ENCODE results near the gene TRPM3. TPM values are rescaled to one million over a fixed set of nuclear protein-coding genes. Genes with fewer than 3 reads are reported as not detected.
A peak's percentile ranks its signal among the peaks of the same experiment; 100 is the strongest.

The TRPM3 gene
- polyA plus RNA-seq, 2 of the 4 experiments (the other 2 are of a cell fraction): not detected

GRCh38 chr9:70677055-70677735 is 444.2 kb downstream of the TRPM3 start:
- Histone ChIP-seq H3K27ac (no peak overlapping the region), H3K4me1 (no peaks in the 10 kb centered on the region), H3K4me2 (no peak overlapping the region), H3K9me3 (no peaks in the 10 kb centered on the region), H3K4me3 (no peak overlapping the region)
- FAIRE-seq: no peak
- 12% methylated on average over 5 of the region's 5 CpGs for WGBS (ENCODE audit: missing lambda C conversion rate)
- TF ChIP-seq ZFP36 (IDR thresholded peaks at IDR 0.05; ENCODE audit: borderline replicate concordance, partially characterized antibody) (no peak), GATA3 (IDR thresholded peaks at IDR 0.05; ENCODE audit: borderline replicate concordance) (no peak), RNF2 (IDR thresholded peaks at IDR 0.05; ENCODE audit: borderline replicate concordance, low read depth) (no peak), RCOR1 (IDR thresholded peaks at IDR 0.05; ENCODE audit: low read depth, low read length) (no peak), BHLHE40 (IDR thresholded peaks at IDR 0.05; ENCODE audit: low read depth, low read length) (no peak), NR3C1 (IDR thresholded peaks at IDR 0.05) (no peak), HDAC2 (IDR thresholded peaks at IDR 0.05) (no peak), FOSL2 (IDR thresholded peaks at IDR 0.05) (no peak), FOSL2 (CRISPR knock-in tag; IDR thresholded peaks at IDR 0.05) (no peak), REST (IDR thresholded peaks at IDR 0.05) (no peak), HOXB5 (CRISPR knock-in tag; IDR thresholded peaks at IDR 0.05) (no peak), CBX2 (IDR thresholded peaks at IDR 0.05; ENCODE audit: borderline replicate concordance, low read depth) (no peak), MAFK (IDR thresholded peaks at IDR 0.05; ENCODE audit: partially characterized antibody) (no peak), RFX5 (IDR thresholded peaks at IDR 0.05) (no peak), HMGXB4 (CRISPR knock-in tag; IDR thresholded peaks at IDR 0.05; ENCODE audit: borderline replicate concordance) (no peak), TP53 (CRISPR knock-in tag; IDR thresholded peaks at IDR 0.05) (no peak), NPAS2 (CRISPR knock-in tag; IDR thresholded peaks at IDR 0.05; ENCODE audit: borderline replicate concordance) (no peak)
- CTCF ChIA-PET: interaction anchor here (0.6 kb wide), 2 partner anchors 112 to 344 kb away, joined by 3 to 4 read pairs; no protein-coding TSS in a partner anchor
- no peak for ATAC-seq
- DNase-seq (ENCODE audit: low read depth in 1 of 2, low spot score in 1 of 2): no peak
- POLR2A ChIA-PET: no interaction called here

- Histone ChIP-seq H3K4me2 (no peak overlapping the region), H3K4me3 (no peak overlapping the region), H3K9me3 (no peaks in the 10 kb centered on the region), H3K4me1 (no peaks in the 10 kb centered on the region), H3K27ac (no peak overlapping the region)
- FAIRE-seq (no peak), DNase-seq (ENCODE audit: low read depth in 1 of 2, low spot score in 1 of 2) (no peak), ATAC-seq (no peak)
- ChIA-PET CTCF (no interaction called here), POLR2A (no interaction called here)
- TF ChIP-seq HEYL (CRISPR knock-in tag; IDR thresholded peaks at IDR 0.05): no peak
- no peak for TF ChIP-seq FOSB (CRISPR knock-in tag; IDR thresholded peaks at IDR 0.05)
- peak; percentile 51 for TF ChIP-seq MAFK (IDR thresholded peaks at IDR 0.05; ENCODE audit: partially characterized antibody)
- 42% methylated on average over 1 of the region's 1 CpG for WGBS (ENCODE audit: missing lambda C conversion rate)
These were observed 445.5 kb downstream of the TRPM3 start for GRCh38 chr9:70675868-70676370.

Measured in A549 (cell line).